ENCODE results near the gene ARHGEF16. TPM values are rescaled to one million over a fixed set of nuclear protein-coding genes. Genes with fewer than 3 reads are reported as not detected.

ARHGEF16 gene
- total RNA-seq, 1 donor from 2014 or later: 12.2 TPM

- Histone ChIP-seq H3K4me1 (no peaks in the 10 kb centered on the region), H3K27me3 (peaks cover 18% of the 10 kb centered on the region), H3K9me3 (no peaks in the 10 kb centered on the region), H3K36me3 (no peaks in the 10 kb centered on the region), H3K27ac (no peak overlapping the region), H3K4me3 (no peak overlapping the region)
- DNase-seq: no peak
- TF ChIP-seq, protein P1, sequence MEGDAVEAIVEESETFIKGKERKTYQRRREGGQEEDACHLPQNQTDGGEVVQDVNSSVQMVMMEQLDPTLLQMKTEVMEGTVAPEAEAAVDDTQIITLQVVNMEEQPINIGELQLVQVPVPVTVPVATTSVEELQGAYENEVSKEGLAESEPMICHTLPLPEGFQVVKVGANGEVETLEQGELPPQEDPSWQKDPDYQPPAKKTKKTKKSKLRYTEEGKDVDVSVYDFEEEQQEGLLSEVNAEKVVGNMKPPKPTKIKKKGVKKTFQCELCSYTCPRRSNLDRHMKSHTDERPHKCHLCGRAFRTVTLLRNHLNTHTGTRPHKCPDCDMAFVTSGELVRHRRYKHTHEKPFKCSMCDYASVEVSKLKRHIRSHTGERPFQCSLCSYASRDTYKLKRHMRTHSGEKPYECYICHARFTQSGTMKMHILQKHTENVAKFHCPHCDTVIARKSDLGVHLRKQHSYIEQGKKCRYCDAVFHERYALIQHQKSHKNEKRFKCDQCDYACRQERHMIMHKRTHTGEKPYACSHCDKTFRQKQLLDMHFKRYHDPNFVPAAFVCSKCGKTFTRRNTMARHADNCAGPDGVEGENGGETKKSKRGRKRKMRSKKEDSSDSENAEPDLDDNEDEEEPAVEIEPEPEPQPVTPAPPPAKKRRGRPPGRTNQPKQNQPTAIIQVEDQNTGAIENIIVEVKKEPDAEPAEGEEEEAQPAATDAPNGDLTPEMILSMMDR (IDR thresholded peaks at IDR 0.05): no peak
- intact Hi-C loops (cut with DNase I): no loop called here
- ATAC-seq: no peak
These were observed 17.6 kb upstream of the ARHGEF16 start for GRCh38 chr1:3436901-3437300.

GRCh38 chr1:3438661-3439180 is 15.7 kb upstream of the ARHGEF16 start:
- Histone ChIP-seq H3K4me1 (no peaks in the 10 kb centered on the region), H3K9me3 (no peaks in the 10 kb centered on the region), H3K27ac (no peak overlapping the region), H3K4me3 (no peak overlapping the region), H3K27me3 (peaks cover 18% of the 10 kb centered on the region), H3K36me3 (no peaks in the 10 kb centered on the region)
- no peak for DNase-seq
- ATAC-seq: no peak
- TF ChIP-seq, protein P1 (IDR thresholded peaks at IDR 0.05): no peak
- intact Hi-C loops (cut with DNase I): no loop called here

DNA sequence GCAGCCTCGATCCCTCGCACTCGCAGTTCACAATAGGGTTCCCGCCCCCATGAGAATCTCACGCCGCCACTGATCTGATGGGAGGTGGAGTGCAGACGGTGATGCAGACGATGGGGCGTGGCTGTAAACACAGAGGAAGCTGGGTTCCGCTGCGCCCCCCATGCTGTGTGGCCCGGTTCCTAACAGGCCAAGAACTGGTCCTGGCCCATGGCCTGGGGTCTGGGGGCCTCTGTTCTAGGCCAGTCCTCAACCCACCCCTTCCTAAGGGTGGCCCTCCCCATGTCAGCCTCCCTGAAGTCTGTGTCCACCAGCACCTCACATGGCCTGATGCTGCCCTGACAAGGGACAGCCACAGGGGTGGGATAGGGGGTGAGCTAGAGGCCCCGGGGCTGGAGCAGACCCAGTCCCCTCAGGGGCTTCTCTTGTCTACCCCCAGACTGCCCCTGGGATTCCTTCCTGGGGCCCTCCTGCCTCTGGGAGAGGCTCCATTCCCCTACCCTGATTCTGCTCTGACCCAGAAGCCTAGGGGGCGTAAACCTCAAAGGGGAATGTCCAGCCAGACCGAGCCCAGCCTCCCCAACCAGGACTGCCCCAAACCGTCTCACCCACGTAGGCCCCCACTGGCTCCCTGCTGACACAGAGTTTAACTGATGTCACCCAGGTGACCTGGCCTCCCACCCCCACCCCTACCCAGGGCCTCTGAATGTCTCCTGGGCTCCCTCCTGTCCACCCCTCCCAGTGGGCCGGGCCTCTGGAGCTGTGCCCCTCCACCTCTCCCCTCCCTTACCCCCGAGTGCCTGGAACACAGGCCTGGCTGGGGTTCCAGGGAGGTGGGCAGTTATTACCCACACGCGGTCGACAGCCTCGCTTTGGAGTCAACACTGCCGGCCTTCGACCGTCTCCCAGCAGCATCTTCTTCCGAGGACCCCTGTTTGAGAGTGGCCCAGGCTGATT is 14.8 kb upstream of the ARHGEF16 start:
- peaks cover 18% of the 10 kb centered on the region for H3K27me3 ChIP-seq
- no peaks in the 10 kb centered on the region for H3K4me1 ChIP-seq
- H3K27ac ChIP-seq: no peak overlapping the region
- TF ChIP-seq, protein P1 (IDR thresholded peaks at IDR 0.05): no peak
- ATAC-seq (peak; percentile 3), DNase-seq (no peak)
- H3K9me3 ChIP-seq: no peaks in the 10 kb centered on the region
- no peaks in the 10 kb centered on the region for H3K36me3 ChIP-seq
- H3K4me3 ChIP-seq: no peak overlapping the region
- intact Hi-C loops (cut with DNase I): no loop called here

DNA sequence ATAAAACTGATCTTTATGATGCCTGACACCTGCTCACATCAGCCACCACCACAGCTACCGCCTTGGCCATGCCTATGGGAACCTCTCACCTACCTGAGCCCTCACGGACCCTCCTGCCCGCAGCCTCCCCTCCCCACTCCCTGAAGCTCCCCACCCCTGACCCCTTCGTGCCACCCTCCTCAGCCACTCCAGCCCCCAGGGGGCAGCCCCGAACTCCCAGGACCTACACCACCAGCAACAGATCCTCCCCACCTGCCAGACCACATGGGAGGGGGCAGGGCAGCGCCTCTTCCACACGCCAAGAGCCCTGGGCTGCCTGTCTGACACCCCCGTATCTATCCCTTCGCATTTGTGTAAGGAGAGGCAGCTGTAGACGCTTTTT is 14.2 kb upstream of the ARHGEF16 start:
- ATAC-seq (no peak), DNase-seq (no peak)
- no peak overlapping the region for H3K4me3 ChIP-seq
- TF ChIP-seq, protein P1 (IDR thresholded peaks at IDR 0.05): no peak
- intact Hi-C loops (cut with DNase I): no loop called here
- no peaks in the 10 kb centered on the region for H3K36me3 ChIP-seq
- H3K27me3 ChIP-seq: peaks cover 18% of the 10 kb centered on the region
- no peaks in the 10 kb centered on the region for H3K4me1 ChIP-seq
- H3K27ac ChIP-seq: no peak overlapping the region
- no peaks in the 10 kb centered on the region for H3K9me3 ChIP-seq

DNA sequence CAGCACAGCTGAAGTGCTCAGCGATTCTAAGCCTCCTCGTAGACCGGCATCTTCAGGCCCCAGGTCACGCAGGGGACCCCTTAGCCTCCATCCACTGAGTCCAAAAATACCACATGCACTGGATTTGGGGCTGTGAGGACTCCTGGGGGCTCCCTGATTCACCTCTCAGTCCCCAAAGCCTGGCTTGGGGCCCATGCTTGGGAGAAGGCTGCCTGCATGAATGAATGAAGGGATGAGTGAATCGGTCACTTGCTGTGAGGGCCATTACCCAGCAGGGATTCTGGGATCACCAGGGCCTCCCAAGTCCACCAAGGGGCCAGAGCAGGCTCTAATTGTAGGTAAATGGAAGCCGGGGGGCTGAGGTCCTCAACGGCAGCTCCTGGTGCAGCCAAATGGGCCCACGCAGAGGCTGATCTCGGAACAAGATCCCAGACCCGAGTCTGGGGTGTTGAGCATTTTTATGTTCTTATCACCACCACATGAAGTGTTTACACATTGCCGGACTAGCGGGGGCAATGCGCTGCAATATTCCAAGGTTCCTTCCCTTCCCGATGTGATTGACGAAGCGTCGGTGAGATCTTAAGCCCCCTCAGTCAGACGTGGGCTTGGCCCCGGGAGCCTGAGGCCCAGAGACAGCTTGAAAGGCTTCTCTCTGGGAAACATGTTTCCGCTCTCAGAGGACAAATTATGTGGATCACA is 13.6 kb upstream of the ARHGEF16 start:
- Histone ChIP-seq H3K9me3 (no peaks in the 10 kb centered on the region), H3K4me3 (no peak overlapping the region), H3K4me1 (no peaks in the 10 kb centered on the region), H3K36me3 (no peaks in the 10 kb centered on the region), H3K27me3 (peaks cover 18% of the 10 kb centered on the region), H3K27ac (no peak overlapping the region)
- no peak for ATAC-seq
- intact Hi-C loops (cut with DNase I): no loop called here
- TF ChIP-seq, protein P1 (IDR thresholded peaks at IDR 0.05): no peak
- no peak for DNase-seq

Measured in upper lobe of right lung (tissue), 1 donor.